Bronchial epithelial cell (primary cell): ENCODE measurements around the gene FBN1. TPM values are rescaled to one million over a fixed set of nuclear protein-coding genes. Genes with fewer than 3 reads are reported as not detected.

Source experiments
- DNase-seq: peaks from one replicate; pipeline ENCODE4 v3.0.0-alpha.2; 2010; ENCODE audit warnings: low read depth
- FAIRE-seq: peaks from 2 replicates; lab custom pipeline; 2011; peaks lifted over from hg19 to GRCh38; lab: Jason Lieb, UNC
- H3K27me3 ChIP-seq: 2 replicates; pipeline ENCODE4 v1.5.1; 2011; ENCODE audit warnings: low read length; ENCODE audit not compliant: control insufficient read depth, insufficient read depth
- H3K36me3 ChIP-seq: 2 replicates; pipeline ENCODE4 v1.5.1; 2011; ENCODE audit warnings: low read length; ENCODE audit not compliant: control insufficient read depth, insufficient read depth
- H3K4me3 ChIP-seq: 2 replicates; pipeline ENCODE4 v1.5.1; 2011; ENCODE audit warnings: mild to moderate bottlenecking, low read depth, low read length, control low read depth
- total RNA-seq: library from RNA; depleted of rRNA; stranded (reverse); fragments of >200 nt; gene quantifications from 2 replicates; pipeline ENCODE4 v1.2.1, GENCODE V29; 2014
- TF ChIP-seq, protein P1 (sequence below): IDR thresholded peaks from 2 replicates; pipeline ENCODE4 v1.5.1; 2011; ENCODE audit warnings: mild to moderate bottlenecking, moderate library complexity, low read length, control low read depth, inconsistent platforms; ENCODE audit not compliant: insufficient read depth, severe bottlenecking

FBN1 gene
- total RNA-seq, 1 donor from 2014 or later = 6.3 TPM

DNA sequence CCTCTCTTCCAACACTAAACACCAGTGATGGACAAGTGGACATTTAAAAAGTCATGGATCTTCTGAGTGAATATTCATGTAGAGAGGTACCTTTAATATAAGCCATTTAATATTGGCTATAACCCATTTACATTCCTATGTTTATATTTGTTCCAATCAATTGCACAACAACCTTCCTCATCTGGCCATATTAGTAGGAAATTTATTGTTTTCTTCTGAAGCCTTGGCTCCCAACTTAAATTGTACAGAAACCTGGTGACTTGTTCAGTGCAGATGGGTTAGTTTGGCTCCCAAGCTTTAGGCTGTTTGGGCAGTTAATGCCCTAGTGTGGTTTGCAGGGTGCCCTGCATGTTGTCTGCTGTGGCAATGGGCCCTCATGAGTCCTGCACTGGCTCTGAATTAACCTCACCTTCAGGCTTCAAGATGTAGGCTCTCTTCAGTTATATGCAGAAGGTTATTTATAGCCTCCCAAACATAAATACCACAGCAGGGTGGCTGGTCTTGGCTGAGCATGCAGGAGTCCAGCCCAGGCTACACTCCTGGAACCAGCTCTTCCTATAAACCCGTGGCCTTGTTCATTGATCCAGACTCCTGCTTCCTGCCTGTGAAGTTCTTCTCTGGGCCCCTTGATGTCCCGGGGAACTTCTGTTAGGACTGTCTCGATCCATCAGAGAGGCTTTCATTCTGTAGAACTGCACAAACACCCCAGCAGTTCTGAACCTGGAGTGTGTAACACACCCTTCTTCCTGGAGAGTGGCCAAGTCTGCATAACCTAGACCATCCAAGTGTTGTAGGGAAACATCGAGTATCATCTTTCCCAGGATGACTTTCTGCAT, 257.3 kb downstream of the FBN1 start:
- TF ChIP-seq, protein P1, sequence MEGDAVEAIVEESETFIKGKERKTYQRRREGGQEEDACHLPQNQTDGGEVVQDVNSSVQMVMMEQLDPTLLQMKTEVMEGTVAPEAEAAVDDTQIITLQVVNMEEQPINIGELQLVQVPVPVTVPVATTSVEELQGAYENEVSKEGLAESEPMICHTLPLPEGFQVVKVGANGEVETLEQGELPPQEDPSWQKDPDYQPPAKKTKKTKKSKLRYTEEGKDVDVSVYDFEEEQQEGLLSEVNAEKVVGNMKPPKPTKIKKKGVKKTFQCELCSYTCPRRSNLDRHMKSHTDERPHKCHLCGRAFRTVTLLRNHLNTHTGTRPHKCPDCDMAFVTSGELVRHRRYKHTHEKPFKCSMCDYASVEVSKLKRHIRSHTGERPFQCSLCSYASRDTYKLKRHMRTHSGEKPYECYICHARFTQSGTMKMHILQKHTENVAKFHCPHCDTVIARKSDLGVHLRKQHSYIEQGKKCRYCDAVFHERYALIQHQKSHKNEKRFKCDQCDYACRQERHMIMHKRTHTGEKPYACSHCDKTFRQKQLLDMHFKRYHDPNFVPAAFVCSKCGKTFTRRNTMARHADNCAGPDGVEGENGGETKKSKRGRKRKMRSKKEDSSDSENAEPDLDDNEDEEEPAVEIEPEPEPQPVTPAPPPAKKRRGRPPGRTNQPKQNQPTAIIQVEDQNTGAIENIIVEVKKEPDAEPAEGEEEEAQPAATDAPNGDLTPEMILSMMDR = no peak
- FAIRE-seq = no peak

DNA sequence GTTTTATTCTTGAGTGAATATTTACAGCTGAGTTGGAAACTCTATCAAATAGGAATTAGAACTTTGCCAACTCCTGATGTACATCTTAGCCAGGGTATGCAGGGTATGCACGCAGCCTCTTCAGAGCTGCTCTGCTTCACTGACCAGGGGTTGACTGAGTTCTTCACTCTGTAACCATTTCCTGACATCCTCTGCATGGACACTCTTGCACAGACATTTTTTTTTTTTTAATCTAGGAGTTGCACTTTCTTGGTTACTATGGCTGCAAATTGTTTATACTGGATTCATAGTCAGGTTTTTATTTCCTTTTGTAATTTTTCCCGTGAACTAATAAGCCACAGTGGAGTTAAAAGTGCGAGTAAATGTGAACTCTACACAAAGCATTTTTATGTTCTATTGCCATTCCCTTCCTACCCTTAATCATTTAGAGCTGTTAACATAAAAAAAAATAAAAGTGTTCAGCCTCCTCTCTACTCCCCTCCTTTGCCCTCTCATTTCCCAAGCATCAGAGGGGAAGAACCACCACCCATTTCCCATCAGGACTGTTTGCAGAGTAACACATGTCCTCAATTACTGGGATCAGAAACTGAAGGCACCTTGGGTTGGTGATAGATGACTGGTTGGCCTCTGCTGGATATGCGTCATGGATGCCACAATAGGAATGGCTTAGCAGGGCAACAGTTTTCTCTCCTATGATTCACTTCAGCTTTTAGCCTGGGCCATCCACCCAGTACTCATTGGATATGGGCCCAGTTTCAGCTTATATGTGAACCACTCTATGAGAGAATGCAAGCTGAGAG, 260.3 kb downstream of the FBN1 start:
- Histone ChIP-seq H3K27me3 (no peaks in the 10 kb centered on the region), H3K36me3 (no peaks in the 10 kb centered on the region), H3K4me3 (no peak overlapping the region)
- DNase-seq (peak; percentile 35), FAIRE-seq (no peak)
- TF ChIP-seq, protein P1 = no peak

More for the DNA sequence above, 257.3 kb downstream of the FBN1 start:
- Histone ChIP-seq H3K4me3 (no peak overlapping the region), H3K36me3 (no peaks in the 10 kb centered on the region), H3K27me3 (no peaks in the 10 kb centered on the region)
- no peak for DNase-seq

DNA sequence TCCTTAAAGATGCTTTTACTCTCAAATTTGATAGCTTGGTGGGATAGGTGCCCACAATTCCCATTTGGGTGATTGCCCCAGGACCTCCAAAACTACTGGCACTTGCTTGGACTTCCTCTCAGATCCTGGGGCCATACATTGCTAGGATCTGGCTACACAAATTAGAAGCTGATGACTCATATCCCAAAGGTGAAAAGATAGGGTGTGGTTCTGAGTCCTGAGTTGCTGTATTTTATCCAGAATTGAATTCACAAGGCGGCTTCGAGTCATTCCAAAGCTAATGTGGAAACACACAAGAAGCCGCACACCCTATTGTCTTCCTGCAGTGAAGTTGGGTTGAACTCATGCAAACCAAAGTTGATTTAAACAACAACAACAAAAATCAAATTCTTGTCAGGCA, 260.9 kb downstream of the FBN1 start:
- H3K36me3 ChIP-seq = no peaks in the 10 kb centered on the region
- TF ChIP-seq, protein P1 = no peak
- FAIRE-seq (no peak), DNase-seq (peak; percentile 78)
- no peak overlapping the region for H3K4me3 ChIP-seq
- no peaks in the 10 kb centered on the region for H3K27me3 ChIP-seq

DNA sequence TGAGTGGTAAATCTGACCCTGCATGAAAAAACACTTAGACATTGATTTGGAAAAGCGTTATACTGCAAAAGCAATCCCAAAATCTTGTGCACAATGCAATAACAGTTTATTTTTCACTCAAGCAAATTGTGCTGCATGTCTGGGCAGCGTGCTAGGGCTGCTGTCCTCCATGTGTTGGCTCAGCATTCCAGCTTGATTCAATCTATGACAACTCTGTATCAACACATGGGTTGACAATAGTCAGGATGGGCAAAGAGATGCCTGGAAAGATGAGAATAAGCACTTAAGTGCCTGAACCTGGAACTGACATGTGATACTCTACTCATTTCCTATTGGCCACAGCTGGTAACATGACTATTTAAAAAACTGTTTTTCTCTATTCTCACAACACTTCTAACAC, 262.5 kb downstream of the FBN1 start:
- TF ChIP-seq, protein P1 = no peak
- H3K36me3 ChIP-seq = no peaks in the 10 kb centered on the region
- no peak for FAIRE-seq
- no peak for DNase-seq
- H3K4me3 ChIP-seq = no peak overlapping the region
- H3K27me3 ChIP-seq = no peaks in the 10 kb centered on the region

DNA sequence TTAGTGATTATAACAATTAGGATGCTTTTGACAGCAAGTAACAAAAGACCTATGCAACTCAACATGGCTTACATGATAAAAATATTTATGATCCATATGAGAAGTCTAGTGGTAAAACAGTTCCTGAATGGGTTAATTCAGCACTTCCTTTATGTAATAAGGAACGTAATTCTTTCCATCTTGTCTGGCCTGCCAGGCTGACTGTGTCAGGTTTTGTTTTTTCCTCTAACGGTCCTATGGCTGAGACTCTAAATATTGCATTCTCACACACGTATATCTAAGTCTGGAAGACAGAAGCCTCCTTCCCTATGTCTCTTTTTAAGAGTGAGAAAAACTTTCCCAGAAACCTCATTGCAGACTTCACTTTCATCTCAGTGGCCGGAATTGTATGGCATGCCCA, 263.6 kb downstream of the FBN1 start:
- Histone ChIP-seq H3K27me3 (no peaks in the 10 kb centered on the region), H3K36me3 (no peaks in the 10 kb centered on the region), H3K4me3 (no peak overlapping the region)
- DNase-seq = no peak
- FAIRE-seq = no peak
- TF ChIP-seq, protein P1 = no peak
